ENCODE measurements around the gene SLC2A13. TPM values are rescaled to one million over a fixed set of nuclear protein-coding genes. Genes with fewer than 3 reads are reported as not detected.
"Not testable (repeated sequence)": the region's sequence is repeated elsewhere in the genome, so short reads cannot be mapped to it uniquely, and the experiment has no call there.

SLC2A13 gene
- total and polyA plus RNA-seq, 4 donors = 21.1 to 85.5 (median 28.6) TPM

GRCh38 chr12:39830852-39831520 is 274.9 kb downstream of the SLC2A13 start:
- Histone ChIP-seq H3K4me3 (ENCODE audit: low read depth, low read length) (no peak overlapping the region), H3K36me3 (ENCODE audit: control insufficient read depth, insufficient read depth, low read length) (no peaks in the 10 kb centered on the region), H3K9me3 (ENCODE audit: control insufficient read depth, insufficient read depth, low read length) (no peaks in the 10 kb centered on the region), H3K27me3 (ENCODE audit: control insufficient read depth, insufficient read depth, low read length) (no peaks in the 10 kb centered on the region), H3K27ac (ENCODE audit: low read depth, low read length) (no peak overlapping the region), H3K4me1 (ENCODE audit: control insufficient read depth, insufficient read depth, low read length) (no peaks in the 10 kb centered on the region)
- WGBS (ENCODE audit: insufficient coverage) = 93% methylated on average over 3 of the region's 5 CpGs
- DNase-seq (ENCODE audit: low read depth in 4 of 6, low spot score in 6 of 6) = peak in 2 of 6 donors; percentile 36 to 52

- WGBS (ENCODE audit: insufficient coverage) = no CpG with 5 or more reads among the region's 4 CpGs
- Histone ChIP-seq H3K4me1 (ENCODE audit: control insufficient read depth, insufficient read depth, low read length) (no peaks in the 10 kb centered on the region), H3K9me3 (ENCODE audit: control insufficient read depth, insufficient read depth, low read length) (no peaks in the 10 kb centered on the region), H3K4me3 (ENCODE audit: low read depth, low read length) (no peak overlapping the region), H3K27me3 (ENCODE audit: control insufficient read depth, insufficient read depth, low read length) (no peaks in the 10 kb centered on the region), H3K27ac (ENCODE audit: low read depth, low read length) (no peak overlapping the region), H3K36me3 (ENCODE audit: control insufficient read depth, insufficient read depth, low read length) (no peaks in the 10 kb centered on the region)
- DNase-seq (ENCODE audit: low read depth in 4 of 6, low spot score in 6 of 6) = no peak
Observed at GRCh38 chr12:39830171-39830570, 275.7 kb downstream of the SLC2A13 start.

GRCh38 chr12:39824505-39825212 is 281.2 kb downstream of the SLC2A13 start:
- no peaks in the 10 kb centered on the region for H3K9me3 ChIP-seq (ENCODE audit: control insufficient read depth, insufficient read depth, low read length)
- WGBS (ENCODE audit: insufficient coverage) = no CpG with 5 or more reads among the region's 3 CpGs
- H3K36me3 ChIP-seq (ENCODE audit: control insufficient read depth, insufficient read depth, low read length) = no peaks in the 10 kb centered on the region
- no peak overlapping the region for H3K4me3 ChIP-seq (ENCODE audit: low read depth, low read length)
- H3K27ac ChIP-seq (ENCODE audit: low read depth, low read length) = no peak overlapping the region
- H3K4me1 ChIP-seq (ENCODE audit: control insufficient read depth, insufficient read depth, low read length) = no peaks in the 10 kb centered on the region
- H3K27me3 ChIP-seq (ENCODE audit: control insufficient read depth, insufficient read depth, low read length) = no peaks in the 10 kb centered on the region
- DNase-seq (ENCODE audit: low read depth in 4 of 6, low spot score in 6 of 6) = peak in 2 of 6 donors; percentile 7 to 71

GRCh38 chr12:39816671-39817185 is 289.2 kb downstream of the SLC2A13 start:
- DNase-seq (ENCODE audit: low read depth in 4 of 6, low spot score in 6 of 6) = no peak
- Histone ChIP-seq H3K36me3 (ENCODE audit: control insufficient read depth, insufficient read depth, low read length) (no peaks in the 10 kb centered on the region), H3K27me3 (ENCODE audit: control insufficient read depth, insufficient read depth, low read length) (no peaks in the 10 kb centered on the region), H3K4me3 (ENCODE audit: low read depth, low read length) (no peak overlapping the region), H3K27ac (ENCODE audit: low read depth, low read length) (no peak overlapping the region), H3K9me3 (ENCODE audit: control insufficient read depth, insufficient read depth, low read length) (no peaks in the 10 kb centered on the region), H3K4me1 (ENCODE audit: control insufficient read depth, insufficient read depth, low read length) (no peaks in the 10 kb centered on the region)

GRCh38 chr12:39815746-39816145 is 290.1 kb downstream of the SLC2A13 start:
- H3K36me3 ChIP-seq (ENCODE audit: control insufficient read depth, insufficient read depth, low read length) = no peaks in the 10 kb centered on the region
- no peaks in the 10 kb centered on the region for H3K27me3 ChIP-seq (ENCODE audit: control insufficient read depth, insufficient read depth, low read length)
- no peaks in the 10 kb centered on the region for H3K4me1 ChIP-seq (ENCODE audit: control insufficient read depth, insufficient read depth, low read length)
- no peak for DNase-seq (ENCODE audit: low read depth in 4 of 6, low spot score in 6 of 6)
- no peaks in the 10 kb centered on the region for H3K9me3 ChIP-seq (ENCODE audit: control insufficient read depth, insufficient read depth, low read length)
- no CpG with 5 or more reads among the region's 2 CpGs for WGBS (ENCODE audit: insufficient coverage)
- H3K27ac ChIP-seq (ENCODE audit: low read depth, low read length) = no peak overlapping the region
- H3K4me3 ChIP-seq (ENCODE audit: low read depth, low read length) = no peak overlapping the region

GRCh38 chr12:39814626-39815025 is 291.3 kb downstream of the SLC2A13 start:
- Histone ChIP-seq H3K36me3 (ENCODE audit: control insufficient read depth, insufficient read depth, low read length) (no peaks in the 10 kb centered on the region), H3K9me3 (ENCODE audit: control insufficient read depth, insufficient read depth, low read length) (no peaks in the 10 kb centered on the region), H3K4me3 (ENCODE audit: low read depth, low read length) (no peak overlapping the region), H3K4me1 (ENCODE audit: control insufficient read depth, insufficient read depth, low read length) (no peaks in the 10 kb centered on the region), H3K27me3 (ENCODE audit: control insufficient read depth, insufficient read depth, low read length) (no peaks in the 10 kb centered on the region), H3K27ac (ENCODE audit: low read depth, low read length) (no peak overlapping the region)
- no CpG with 5 or more reads among the region's 2 CpGs for WGBS (ENCODE audit: insufficient coverage)
- DNase-seq (ENCODE audit: low read depth in 4 of 6, low spot score in 6 of 6) = no peak

GRCh38 chr12:39813776-39814175 is 292.1 kb downstream of the SLC2A13 start:
- no peaks in the 10 kb centered on the region for H3K27me3 ChIP-seq (ENCODE audit: control insufficient read depth, insufficient read depth, low read length)
- H3K36me3 ChIP-seq (ENCODE audit: control insufficient read depth, insufficient read depth, low read length) = no peaks in the 10 kb centered on the region
- no CpG with 5 or more reads among the region's 5 CpGs for WGBS (ENCODE audit: insufficient coverage)
- peak in 1 of 6 donors; percentile 52 for DNase-seq (ENCODE audit: low read depth in 4 of 6, low spot score in 6 of 6)
- H3K4me3 ChIP-seq (ENCODE audit: low read depth, low read length) = no peak overlapping the region
- H3K4me1 ChIP-seq (ENCODE audit: control insufficient read depth, insufficient read depth, low read length) = no peaks in the 10 kb centered on the region
- no peak overlapping the region for H3K27ac ChIP-seq (ENCODE audit: low read depth, low read length)
- H3K9me3 ChIP-seq (ENCODE audit: control insufficient read depth, insufficient read depth, low read length) = no peaks in the 10 kb centered on the region

GRCh38 chr12:39812456-39812855 is 293.4 kb downstream of the SLC2A13 start:
- H3K4me3 ChIP-seq (ENCODE audit: low read depth, low read length); H3K4me1 ChIP-seq (ENCODE audit: control insufficient read depth, insufficient read depth, low read length); DNase-seq (ENCODE audit: low read depth in 4 of 6, low spot score in 6 of 6); H3K9me3 ChIP-seq (ENCODE audit: control insufficient read depth, insufficient read depth, low read length); H3K36me3 ChIP-seq (ENCODE audit: control insufficient read depth, insufficient read depth, low read length); H3K27ac ChIP-seq (ENCODE audit: low read depth, low read length); H3K27me3 ChIP-seq (ENCODE audit: control insufficient read depth, insufficient read depth, low read length): not testable (repeated sequence)
- WGBS (ENCODE audit: insufficient coverage) = 90% methylated on average over 3 of the region's 10 CpGs

GRCh38 chr12:39807043-39807442 is 298.8 kb downstream of the SLC2A13 start:
- no peaks in the 10 kb centered on the region for H3K9me3 ChIP-seq (ENCODE audit: control insufficient read depth, insufficient read depth, low read length)
- H3K4me1 ChIP-seq (ENCODE audit: control insufficient read depth, insufficient read depth, low read length) = no peaks in the 10 kb centered on the region
- H3K36me3 ChIP-seq (ENCODE audit: control insufficient read depth, insufficient read depth, low read length) = no peaks in the 10 kb centered on the region
- DNase-seq (ENCODE audit: low read depth in 4 of 6, low spot score in 6 of 6) = no peak
- H3K4me3 ChIP-seq (ENCODE audit: low read depth, low read length) = no peak overlapping the region
- no peaks in the 10 kb centered on the region for H3K27me3 ChIP-seq (ENCODE audit: control insufficient read depth, insufficient read depth, low read length)
- no peak overlapping the region for H3K27ac ChIP-seq (ENCODE audit: low read depth, low read length)
- 100% methylated on average over 1 of the region's 5 CpGs for WGBS (ENCODE audit: insufficient coverage)

GRCh38 chr12:39805651-39806050 is 300.2 kb downstream of the SLC2A13 start:
- Histone ChIP-seq H3K4me3 (ENCODE audit: low read depth, low read length) (no peak overlapping the region), H3K27ac (ENCODE audit: low read depth, low read length) (no peak overlapping the region), H3K36me3 (ENCODE audit: control insufficient read depth, insufficient read depth, low read length) (no peaks in the 10 kb centered on the region), H3K9me3 (ENCODE audit: control insufficient read depth, insufficient read depth, low read length) (no peaks in the 10 kb centered on the region), H3K27me3 (ENCODE audit: control insufficient read depth, insufficient read depth, low read length) (no peaks in the 10 kb centered on the region), H3K4me1 (ENCODE audit: control insufficient read depth, insufficient read depth, low read length) (no peaks in the 10 kb centered on the region)
- WGBS (ENCODE audit: insufficient coverage) = no CpG with 5 or more reads among the region's 2 CpGs
- DNase-seq (ENCODE audit: low read depth in 4 of 6, low spot score in 6 of 6) = peak in 1 of 6 donors; percentile 42
